Neuronal stem cell (in vitro differentiated cells): ENCODE data around the gene MYLK4.

ENCODE experiments used
- DNase-seq: peaks from one replicate; pipeline ENCODE4 v3.0.0-alpha.2; 2013; ENCODE audit warnings: low spot score
- H2AFZ ChIP-seq: one replicate; pipeline ENCODE4 v1.6.1; 2013; ENCODE audit warnings: mild to moderate bottlenecking, low read length, inconsistent platforms
- H2AK5ac ChIP-seq: 2 replicates; pipeline ENCODE4 v1.6.1; 2013; ENCODE audit warnings: low read depth, mild to moderate bottlenecking, inconsistent platforms, low read length, moderate library complexity, mixed read lengths
- H2BK120ac ChIP-seq: 2 replicates; pipeline ENCODE4 v1.6.1; 2013; ENCODE audit warnings: low read depth, mild to moderate bottlenecking, inconsistent platforms, low read length, moderate library complexity, mixed read lengths
- H2BK12ac ChIP-seq: one replicate; pipeline ENCODE4 v1.6.1; 2013; ENCODE audit warnings: low read length, inconsistent platforms
- H2BK15ac ChIP-seq: 2 replicates; pipeline ENCODE4 v1.6.1; 2013; ENCODE audit warnings: mild to moderate bottlenecking, low read length, inconsistent platforms, mixed read lengths
- H2BK5ac ChIP-seq: one replicate; pipeline ENCODE4 v1.6.1; 2013; ENCODE audit warnings: inconsistent platforms, mild to moderate bottlenecking, low read length, moderate library complexity
- H3K14ac ChIP-seq: one replicate; pipeline ENCODE4 v1.6.1; 2013; ENCODE audit warnings: low read length, inconsistent platforms
- H3K18ac ChIP-seq: 2 replicates; pipeline ENCODE4 v1.6.1; 2013; ENCODE audit warnings: low read length, inconsistent platforms
- H3K23ac ChIP-seq: 2 replicates; pipeline ENCODE4 v1.6.1; 2013; ENCODE audit warnings: low read depth, mild to moderate bottlenecking, mixed read lengths, low read length, inconsistent platforms; ENCODE audit not compliant: poor library complexity
- H3K27ac ChIP-seq: replicated peaks from 3 replicates; pipeline ENCODE4 v1.5.1; 2013; ENCODE audit warnings: low read length, inconsistent platforms
- H3K27me3 ChIP-seq, 3 experiments: 2 replicates each; pipeline ENCODE4 v1.6.1; 2013; ENCODE audit warnings: low read length in 3 of 3, mild to moderate bottlenecking in 2 of 3, inconsistent platforms in 1 of 3, low read depth in 1 of 3, mixed read lengths in 1 of 3, moderate library complexity in 1 of 3; ENCODE audit not compliant: control insufficient read depth in 3 of 3, insufficient read depth in 3 of 3
- H3K36me3 ChIP-seq, 2 donors: replicated peaks in 1 of 2; 2 replicates each; pipeline ENCODE4 v1.6.1; 2013; ENCODE audit warnings: low read length in 2 of 2; ENCODE audit not compliant: control insufficient read depth in 2 of 2, insufficient read depth in 2 of 2
- H3K4ac ChIP-seq: 2 replicates; pipeline ENCODE4 v1.6.1; 2013; ENCODE audit warnings: inconsistent platforms, mild to moderate bottlenecking, low read length, moderate library complexity
- H3K4me1 ChIP-seq, 2 donors: 1 replicate in 1 of 2; 2 replicates in 1 of 2; pipeline ENCODE4 v1.6.1; 2013; ENCODE audit warnings: low read length in 2 of 2, low read depth in 1 of 2; ENCODE audit not compliant: control insufficient read depth in 2 of 2, insufficient read depth in 1 of 2
- H3K4me2 ChIP-seq: one replicate; pipeline ENCODE4 v1.6.1; 2013; ENCODE audit warnings: mild to moderate bottlenecking, low read length, inconsistent platforms; ENCODE audit not compliant: insufficient read depth, poor library complexity, severe bottlenecking
- H3K4me3 ChIP-seq, 2 donors: 2 replicates each; pipeline ENCODE4 v1.5.1; 2013; ENCODE audit warnings: low read length in 2 of 2, mild to moderate bottlenecking in 2 of 2, inconsistent platforms in 1 of 2, moderate library complexity in 1 of 2
- H3K79me1 ChIP-seq: one replicate; pipeline ENCODE4 v1.6.1; 2013; ENCODE audit warnings: low read depth, mild to moderate bottlenecking, inconsistent platforms, low read length, moderate library complexity
- H3K9ac ChIP-seq: one replicate; pipeline ENCODE4 v1.6.1; 2013; ENCODE audit warnings: mild to moderate bottlenecking, low read depth, low read length, inconsistent platforms; ENCODE audit not compliant: poor library complexity
- H3K9me3 ChIP-seq, 2 donors: replicated peaks in 1 of 2; 2 replicates each; pipeline versions ENCODE3 to v1.6.1; 2013; ENCODE audit warnings: low read length in 2 of 2, mild to moderate bottlenecking in 2 of 2, inconsistent platforms in 1 of 2, low read depth in 1 of 2, mixed read lengths in 1 of 2, moderate library complexity in 1 of 2; ENCODE audit not compliant: control insufficient read depth in 2 of 2, insufficient read depth in 1 of 2
- H4K8ac ChIP-seq: one replicate; pipeline ENCODE4 v1.6.1; 2013; ENCODE audit warnings: low read depth, mild to moderate bottlenecking, inconsistent platforms, low read length, moderate library complexity
- H4K91ac ChIP-seq: one replicate; pipeline ENCODE4 v1.6.1; 2013; ENCODE audit warnings: low read length, low read depth, mild to moderate bottlenecking, inconsistent platforms; ENCODE audit not compliant: poor library complexity
- WGBS, 2 donors: extraction: QIAGEN DNeasy Blood & Tissue Kit; methylation state at CpG; one replicate each; pipeline ENCODE4 v1.1.7; 2013; ENCODE audit warnings: missing lambda C conversion rate in 2 of 2, mixed read lengths in 1 of 2; ENCODE audit not compliant: insufficient read length in 2 of 2, insufficient replicate concordance in 1 of 2; ENCODE audit errors: extremely low coverage in 2 of 2; 5-methylcytosine and 5-hydroxymethylcytosine counted together

The MYLK4 gene

DNA sequence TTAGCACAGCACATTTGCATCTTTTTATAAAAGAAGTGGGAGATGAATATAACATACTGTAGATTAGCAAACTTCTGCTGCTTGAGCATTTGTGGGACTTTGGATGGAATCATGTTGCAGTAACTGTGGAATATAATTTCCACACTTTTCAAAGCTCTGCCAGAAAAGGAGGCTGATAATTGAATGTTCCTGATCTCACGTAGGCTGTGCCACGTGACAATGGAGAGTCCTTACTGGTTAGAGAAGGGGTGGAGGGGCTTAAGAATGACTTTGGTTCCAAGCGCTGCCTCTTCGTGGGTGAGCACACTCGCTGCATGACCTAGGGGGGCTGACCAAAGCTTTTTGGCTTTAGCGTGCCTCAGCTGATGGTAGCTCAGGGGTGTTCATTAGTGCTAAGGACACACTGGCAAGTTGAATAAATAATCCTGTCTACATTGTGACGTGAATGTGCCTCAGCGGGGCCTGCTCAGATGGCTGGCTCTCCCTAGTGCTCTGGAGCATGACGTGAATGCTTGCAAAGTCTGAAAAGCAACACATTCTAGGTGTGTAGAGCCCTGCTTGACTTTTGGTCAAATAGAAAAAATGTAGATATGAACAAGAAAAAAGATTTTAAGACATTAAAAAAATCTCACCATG is 29.5 kb upstream of the MYLK4 start:
- Histone ChIP-seq H2AFZ (no peak overlapping the region), H3K18ac (no peak overlapping the region), H2BK12ac (no peak overlapping the region), H3K9me3 (no peaks in the 10 kb centered on the region), H2BK15ac (no peak overlapping the region), H4K91ac (no peak overlapping the region), H3K14ac (no peak overlapping the region), H3K27ac (no peak overlapping the region), H3K23ac (no peak overlapping the region), H3K36me3 (peaks cover 5 to 85% of the 10 kb centered on the region in 2 donors), H3K4me2 (no peak overlapping the region), H2BK120ac (no peak overlapping the region), H2AK5ac (no peak overlapping the region), H3K9ac (no peak overlapping the region), H3K4me1 (peaks cover 0 to 8% of the 10 kb centered on the region in 2 donors), H2BK5ac (no peak overlapping the region), H3K4me3 (no peak overlapping the region), H4K8ac (no peak overlapping the region), H3K4ac (no peak overlapping the region), H3K79me1 (peaks cover 6% of the 10 kb centered on the region), H3K27me3 (no peaks in the 10 kb centered on the region)
- DNase-seq, result no peak
- WGBS, 2 donors, result no CpG with 5 or more reads among the region's 9 CpGs

DNA sequence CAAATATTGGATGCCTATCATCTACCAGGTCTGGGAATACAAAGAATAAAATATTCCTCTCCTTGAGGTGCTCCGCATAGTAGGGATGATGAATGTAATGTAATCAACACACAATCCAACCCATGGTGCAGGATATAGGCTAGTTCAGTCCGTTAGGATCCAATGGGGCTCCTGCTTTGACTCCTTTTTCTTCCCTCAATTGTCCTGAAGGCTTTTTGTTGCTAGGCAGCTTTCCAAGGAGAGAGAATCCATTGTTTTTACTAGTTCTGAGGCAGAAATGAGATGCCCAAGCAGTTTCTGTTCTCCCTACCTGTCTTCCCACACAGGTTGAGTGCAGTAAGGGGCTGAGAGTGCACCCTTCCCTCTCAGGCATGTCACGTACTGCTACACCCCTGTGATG is 26.5 kb upstream of the MYLK4 start:
- peaks cover 8 to 88% of the 10 kb centered on the region in 2 donors for H3K36me3 ChIP-seq
- H3K4me3 ChIP-seq, result no peak overlapping the region
- H3K27ac ChIP-seq, result no peak overlapping the region
- no peaks in the 10 kb centered on the region for H3K9me3 ChIP-seq
- H2BK5ac ChIP-seq, result no peak overlapping the region
- H4K8ac ChIP-seq, result no peak overlapping the region
- H3K23ac ChIP-seq, result no peak overlapping the region
- DNase-seq, result no peak
- H2AK5ac ChIP-seq, result no peak overlapping the region
- no peak overlapping the region for H3K14ac ChIP-seq
- no peaks in the 10 kb centered on the region for H3K27me3 ChIP-seq
- peaks cover 6% of the 10 kb centered on the region for H3K79me1 ChIP-seq
- H2BK120ac ChIP-seq, result no peak overlapping the region
- no peak overlapping the region for H4K91ac ChIP-seq
- H3K4me1 ChIP-seq, result peaks cover 0 to 6% of the 10 kb centered on the region in 2 donors
- no peak overlapping the region for H3K9ac ChIP-seq
- no peak overlapping the region for H2BK15ac ChIP-seq
- no peak overlapping the region for H3K4me2 ChIP-seq
- H2AFZ ChIP-seq, result no peak overlapping the region
- no peak overlapping the region for H2BK12ac ChIP-seq
- no peak overlapping the region for H3K18ac ChIP-seq
- no CpG with 5 or more reads among the region's 3 CpGs for WGBS, 2 donors
- no peak overlapping the region for H3K4ac ChIP-seq

- H3K9me3 ChIP-seq, result no peaks in the 10 kb centered on the region
- H2BK5ac ChIP-seq, result no peak overlapping the region
- no peak overlapping the region for H3K23ac ChIP-seq
- H4K8ac ChIP-seq, result no peak overlapping the region
- H2AK5ac ChIP-seq, result no peak overlapping the region
- H3K36me3 ChIP-seq, result peaks cover 10 to 88% of the 10 kb centered on the region in 2 donors
- H3K4me2 ChIP-seq, result no peak overlapping the region
- no peak overlapping the region for H4K91ac ChIP-seq
- no peak overlapping the region for H2BK120ac ChIP-seq
- no peak overlapping the region for H3K4me3 ChIP-seq
- H2BK12ac ChIP-seq, result no peak overlapping the region
- H3K18ac ChIP-seq, result no peak overlapping the region
- no peak overlapping the region for H3K4ac ChIP-seq
- H3K4me1 ChIP-seq, result peaks cover 0 to 8% of the 10 kb centered on the region in 2 donors
- H3K27me3 ChIP-seq, result no peaks in the 10 kb centered on the region
- H3K79me1 ChIP-seq, result peaks cover 2% of the 10 kb centered on the region
- H2BK15ac ChIP-seq, result no peak overlapping the region
- H3K9ac ChIP-seq, result no peak overlapping the region
- WGBS, 2 donors, result no CpG with 5 or more reads among the region's 1 CpG
- no peak for DNase-seq
- H2AFZ ChIP-seq, result no peak overlapping the region
- no peak overlapping the region for H3K14ac ChIP-seq
- no peak overlapping the region for H3K27ac ChIP-seq
These were observed 24.3 kb upstream of the MYLK4 start for GRCh38 chr6:2775003-2775402.

DNA sequence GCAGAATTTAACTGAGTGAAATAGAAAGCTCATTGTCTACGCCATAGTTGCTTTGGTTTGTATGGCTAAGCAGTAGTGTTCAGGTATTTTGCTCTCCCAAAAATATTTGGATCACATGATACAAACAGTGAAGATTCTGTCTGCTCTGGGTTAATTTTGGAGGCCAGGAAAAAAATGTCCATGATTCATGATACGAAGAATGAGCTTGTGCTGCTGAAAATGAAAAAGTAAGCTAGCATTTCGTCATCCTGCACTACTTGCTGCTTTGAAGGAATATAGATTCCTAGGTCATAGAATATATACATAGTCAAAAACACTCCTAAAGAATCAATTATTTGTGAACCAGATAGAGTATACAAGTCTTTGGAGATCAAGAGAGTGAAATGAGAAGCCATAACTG is 22.7 kb upstream of the MYLK4 start:
- Histone ChIP-seq H3K9me3 (no peaks in the 10 kb centered on the region), H2AFZ (no peak overlapping the region), H3K23ac (no peak overlapping the region), H4K8ac (no peak overlapping the region), H3K27me3 (no peaks in the 10 kb centered on the region), H3K18ac (no peak overlapping the region), H4K91ac (no peak overlapping the region), H3K9ac (no peak overlapping the region), H3K4ac (no peak overlapping the region), H3K4me2 (no peak overlapping the region), H2BK120ac (no peak overlapping the region), H2AK5ac (no peak overlapping the region), H3K27ac (no peak overlapping the region), H3K79me1 (peaks cover 2% of the 10 kb centered on the region), H3K36me3 (peaks cover 6 to 87% of the 10 kb centered on the region in 2 donors), H2BK12ac (no peak overlapping the region), H3K14ac (no peak overlapping the region), H3K4me1 (peaks cover 1 to 9% of the 10 kb centered on the region in 2 donors), H2BK5ac (no peak overlapping the region), H2BK15ac (no peak overlapping the region), H3K4me3 (no peak overlapping the region)
- DNase-seq, result no peak
- WGBS, 2 donors, result no CpG with 5 or more reads among the region's 3 CpGs
